Fibroblast of pulmonary artery (primary cell): ENCODE measurements around the gene PGAM5.
"Not testable (repeated sequence)": the region's sequence is repeated elsewhere in the genome, so short reads cannot be mapped to it uniquely, and the experiment has no call there.

Source experiments
- DNase-seq: peaks from one replicate; pipeline ENCODE4 v3.0.0-alpha.2; 2010; ENCODE audit warnings: low read depth
- H3K4me3 ChIP-seq: replicated peaks from 2 replicates; pipeline ENCODE4 v1.5.1; 2011; ENCODE audit warnings: low read depth, mild to moderate bottlenecking, control low read depth, low read length, moderate library complexity
- TF ChIP-seq, protein P1 (sequence below): IDR thresholded peaks from 2 replicates; pipeline ENCODE4 v1.5.1; 2011; ENCODE audit warnings: mild to moderate bottlenecking, control low read depth, low read length, inconsistent platforms; ENCODE audit errors: missing control alignments

PGAM5 gene

DNA sequence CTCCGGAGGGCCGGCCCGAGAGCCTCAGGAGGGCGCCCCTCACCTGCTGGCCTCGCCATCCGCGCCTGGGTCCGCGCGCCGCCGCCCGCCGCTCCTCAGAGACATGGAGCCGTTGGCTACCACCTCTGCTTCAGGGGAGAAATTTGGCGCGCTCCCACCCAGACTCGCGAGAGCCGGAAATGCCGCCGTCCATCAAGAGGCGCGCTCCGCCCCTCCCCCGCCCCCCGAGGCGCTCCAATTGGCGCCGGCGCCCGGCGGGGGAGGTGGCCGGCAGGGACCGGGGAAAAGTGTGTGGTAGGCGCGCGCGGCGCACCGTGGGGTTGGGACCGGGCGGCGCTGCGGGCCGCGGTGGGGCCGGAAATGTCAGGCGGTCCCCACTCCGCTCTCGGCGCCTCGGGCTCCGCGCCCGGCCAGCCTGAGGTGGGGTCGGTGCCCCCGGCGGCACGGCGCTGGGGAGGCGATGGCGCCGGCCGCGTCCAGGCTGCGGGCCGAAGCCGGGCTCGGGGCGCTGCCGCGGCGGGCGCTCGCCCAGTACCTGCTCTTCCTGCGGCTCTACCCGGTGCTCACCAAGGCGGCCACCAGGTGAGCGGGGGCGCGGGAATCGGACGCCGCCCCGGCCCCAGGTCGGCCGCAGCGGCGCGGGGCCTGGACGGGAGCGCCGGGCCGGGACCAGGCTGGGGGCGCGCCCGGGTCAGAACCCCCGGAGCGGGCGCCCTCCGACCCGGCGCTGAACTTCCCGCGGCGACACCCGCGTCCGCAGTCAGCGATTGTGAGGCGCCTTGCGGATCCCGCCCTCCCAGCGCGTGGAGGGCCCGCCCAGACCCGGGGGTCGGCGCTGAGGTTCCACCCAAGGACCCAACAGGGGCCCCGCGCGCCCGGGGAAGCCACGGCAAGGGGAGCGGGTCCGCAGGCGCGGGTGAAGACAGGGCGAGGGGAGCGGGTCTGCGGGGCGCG, 23.2 kb upstream of the PGAM5 start, which contains the start of the genes POLE and PXMP2:
Gene POLE (minus strand): TSS at position 132 of the 954 bp plus-strand sequence. CDS start 27 bp downstream, at position 105.
Gene PXMP2 (plus strand): TSS at position 377 of the 954 bp plus-strand sequence. CDS start 84 bp downstream, at position 461.
- TF ChIP-seq, protein P1, sequence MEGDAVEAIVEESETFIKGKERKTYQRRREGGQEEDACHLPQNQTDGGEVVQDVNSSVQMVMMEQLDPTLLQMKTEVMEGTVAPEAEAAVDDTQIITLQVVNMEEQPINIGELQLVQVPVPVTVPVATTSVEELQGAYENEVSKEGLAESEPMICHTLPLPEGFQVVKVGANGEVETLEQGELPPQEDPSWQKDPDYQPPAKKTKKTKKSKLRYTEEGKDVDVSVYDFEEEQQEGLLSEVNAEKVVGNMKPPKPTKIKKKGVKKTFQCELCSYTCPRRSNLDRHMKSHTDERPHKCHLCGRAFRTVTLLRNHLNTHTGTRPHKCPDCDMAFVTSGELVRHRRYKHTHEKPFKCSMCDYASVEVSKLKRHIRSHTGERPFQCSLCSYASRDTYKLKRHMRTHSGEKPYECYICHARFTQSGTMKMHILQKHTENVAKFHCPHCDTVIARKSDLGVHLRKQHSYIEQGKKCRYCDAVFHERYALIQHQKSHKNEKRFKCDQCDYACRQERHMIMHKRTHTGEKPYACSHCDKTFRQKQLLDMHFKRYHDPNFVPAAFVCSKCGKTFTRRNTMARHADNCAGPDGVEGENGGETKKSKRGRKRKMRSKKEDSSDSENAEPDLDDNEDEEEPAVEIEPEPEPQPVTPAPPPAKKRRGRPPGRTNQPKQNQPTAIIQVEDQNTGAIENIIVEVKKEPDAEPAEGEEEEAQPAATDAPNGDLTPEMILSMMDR: no peak
- DNase-seq: peak; percentile 94
- H3K4me3 ChIP-seq: peak within 1 kb of the TSS; percentile 60

DNA sequence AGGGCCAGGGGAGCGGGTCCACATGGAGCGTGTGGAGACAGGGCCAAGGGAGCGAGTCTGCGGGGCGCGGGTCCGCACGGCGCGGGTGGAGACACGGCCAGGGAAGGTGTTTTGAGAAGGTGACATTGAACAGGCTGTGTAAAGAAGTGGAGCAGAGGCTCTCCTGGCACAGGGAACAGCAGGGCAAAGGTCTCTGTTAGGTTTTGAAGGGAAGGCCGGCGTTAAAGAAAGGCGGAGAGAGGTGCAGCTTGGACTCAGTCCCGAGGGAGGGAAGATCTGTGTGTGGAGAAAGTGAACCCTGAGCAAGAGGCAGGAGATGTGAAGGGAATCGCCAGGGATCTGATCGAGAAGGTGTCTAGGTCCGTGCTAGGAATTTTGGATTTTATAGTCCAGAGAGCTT, 21.4 kb upstream of the PGAM5 start:
- TF ChIP-seq, protein P1: no peak
- no peak for DNase-seq
- H3K4me3 ChIP-seq: no peak overlapping the region

DNA sequence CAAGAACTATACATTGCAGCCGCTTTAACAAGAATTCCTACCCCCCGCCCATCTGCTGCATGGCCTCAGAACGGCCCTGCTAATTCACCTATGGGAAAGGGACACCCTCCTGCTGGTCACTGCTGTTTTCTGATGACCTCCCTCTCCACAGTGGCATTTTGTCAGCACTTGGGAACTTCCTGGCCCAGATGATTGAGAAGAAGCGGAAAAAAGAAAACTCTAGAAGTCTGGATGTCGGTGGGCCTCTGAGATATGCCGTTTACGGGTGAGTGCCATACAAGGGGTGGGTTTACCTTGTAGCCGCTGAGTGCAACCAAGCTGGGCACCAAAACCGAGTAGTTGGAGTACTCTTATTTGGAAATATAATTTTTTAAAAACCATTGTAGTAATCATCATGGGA, 20.5 kb upstream of the PGAM5 start:
- DNase-seq: no peak
- TF ChIP-seq, protein P1: no peak

DNA sequence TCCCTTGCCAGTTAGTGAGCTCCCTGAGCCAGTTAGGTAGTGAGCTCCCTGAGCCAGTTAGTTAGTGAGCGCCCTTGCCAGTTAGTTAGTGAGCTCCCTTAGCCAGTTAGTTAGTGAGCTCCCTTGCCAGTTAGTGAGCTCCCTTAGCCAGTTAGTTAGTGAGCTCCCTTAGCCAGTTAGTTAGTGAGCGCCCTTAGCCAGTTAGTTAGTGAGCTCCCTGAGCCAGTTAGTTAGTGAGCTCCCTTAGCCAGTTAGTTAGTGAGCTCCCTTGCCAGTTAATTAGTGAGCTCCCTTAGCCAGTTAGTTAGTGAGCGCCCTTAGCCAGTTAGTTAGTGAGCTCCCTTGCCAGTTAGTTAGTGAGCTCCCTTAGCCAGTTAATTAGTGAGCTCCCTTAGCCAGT, 18.6 kb upstream of the PGAM5 start:
- not testable (repeated sequence) for DNase-seq, H3K4me3 ChIP-seq

More for the DNA sequence above, 20.5 kb upstream of the PGAM5 start:
- H3K4me3 ChIP-seq: no peak overlapping the region

DNA sequence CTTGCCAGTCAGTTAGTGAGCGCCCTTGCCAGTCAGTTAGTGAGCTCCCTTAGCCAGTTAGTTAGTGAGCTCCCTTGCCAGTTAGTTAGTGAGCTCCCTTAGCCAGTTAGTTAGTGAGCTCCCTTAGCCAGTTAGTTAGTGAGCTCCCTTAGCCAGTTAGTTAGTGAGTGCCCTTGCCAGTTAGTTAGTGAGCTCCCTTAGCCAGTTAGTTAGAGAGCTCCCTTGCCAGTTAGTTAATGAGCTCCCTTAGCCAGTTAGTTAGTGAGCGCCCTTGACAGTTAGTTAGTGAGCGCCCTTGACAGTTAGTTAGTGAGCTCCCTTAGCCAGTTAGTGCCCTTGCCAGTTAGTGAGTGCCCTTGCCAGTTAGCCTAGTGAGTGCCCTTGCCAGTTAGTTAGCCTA, 15.8 kb upstream of the PGAM5 start:
- DNase-seq, H3K4me3 ChIP-seq: not testable (repeated sequence)

DNA sequence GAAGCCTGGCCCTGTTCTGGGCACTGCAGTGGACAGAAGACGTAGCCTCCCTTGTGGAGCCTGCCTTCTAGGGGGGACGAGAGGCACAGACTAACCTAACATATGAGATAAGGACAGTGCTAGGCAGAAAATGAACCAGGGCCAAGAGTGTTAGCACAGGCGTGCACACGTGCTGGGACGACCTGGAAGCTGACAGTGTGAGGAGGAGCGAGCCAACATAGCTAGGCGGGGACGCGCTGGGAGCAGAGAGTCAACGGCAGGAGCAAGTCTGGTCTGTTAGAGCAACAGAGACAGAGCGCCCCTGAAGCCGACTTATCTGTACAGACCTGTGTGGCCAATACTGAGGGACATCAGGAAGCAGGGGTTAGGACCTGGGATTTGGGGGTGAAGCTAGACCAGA, 15.2 kb upstream of the PGAM5 start:
- no peak overlapping the region for H3K4me3 ChIP-seq
- TF ChIP-seq, protein P1: no peak
- DNase-seq: no peak

DNA sequence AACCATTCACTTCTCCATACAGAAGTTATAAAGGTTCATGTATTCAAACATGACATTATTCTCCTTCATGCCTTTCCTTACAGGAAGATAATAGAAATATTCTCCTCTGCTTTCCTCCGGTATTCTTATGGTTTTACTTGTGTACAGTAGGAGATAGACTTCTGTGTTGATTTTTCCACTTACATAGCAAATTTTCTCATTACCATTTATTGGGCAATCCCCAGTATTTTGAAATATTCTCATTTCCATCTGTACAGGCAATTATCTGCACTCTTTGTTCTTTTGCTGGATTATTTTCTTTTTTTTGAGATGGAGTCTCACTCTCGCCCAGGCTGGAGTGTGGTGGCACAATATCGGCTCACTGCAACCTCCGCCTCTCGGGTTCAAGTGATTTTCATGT, 12.3 kb upstream of the PGAM5 start:
- no peak overlapping the region for H3K4me3 ChIP-seq
- TF ChIP-seq, protein P1: no peak
- no peak for DNase-seq
